Stomach (tissue), 4 donors: ENCODE measurements around the gene SLC22A12.

Experiments
- CTCF ChIP-seq, 7 experiments: fragments of 450-650 bp in 4 of 7; fragments of 200-600 bp in 3 of 7; sonication (generic) in 3 of 7; IDR thresholded peaks; one replicate each; pipeline ENCODE4 v1.5.1; 2016 to 2019; ENCODE audit warnings: antibody characterized with exemption in 7 of 7, control low read depth in 2 of 7, mild to moderate bottlenecking in 1 of 7
- POLR2A ChIP-seq, 4 donors: fragments of 450-650 bp; IDR thresholded peaks; one replicate each; pipeline ENCODE4 v1.6.1; 2016; ENCODE audit warnings: antibody characterized with exemption in 4 of 4, control low read depth in 2 of 4, mild to moderate bottlenecking in 1 of 4, moderate library complexity in 1 of 4
- POLR2AphosphoS5 ChIP-seq, 3 donors: sonication (generic); formaldehyde crosslinking; IDR thresholded peaks; one replicate each; pipeline ENCODE4 v1.6.1; 2016; ENCODE audit warnings: antibody characterized with exemption in 3 of 3

- TF ChIP-seq CTCF (IDR thresholded peaks at IDR 0.05) (no peak), POLR2AphosphoS5 (IDR thresholded peaks at IDR 0.05) (no peak), POLR2A (IDR thresholded peaks at IDR 0.05) (no peak)
Measured at GRCh38 chr11:64642418-64642735, 51.4 kb downstream of the SLC22A12 start.
